ENCODE measurements around the gene DDX21.
"Not testable (repeated sequence)": the region's sequence is repeated elsewhere in the genome, so short reads cannot be mapped to it uniquely, and the experiment has no call there.

The DDX21 gene

GRCh38 chr10:68955832-68956532, at the start of gene DDX21:
DDX21 (plus strand) TSS chr10:68956170; CDS start chr10:68956226, 56 bp downstream.
- peak; percentile 32 for DNase-seq

GRCh38 chr10:68924593-68924992, 31.4 kb upstream of the DDX21 start:
- no peak for DNase-seq

GRCh38 chr10:68925489-68925888, 30.5 kb upstream of the DDX21 start:
- DNase-seq, result no peak

- DNase-seq, result not testable (repeated sequence)
These were observed 26.8 kb upstream of the DDX21 start for GRCh38 chr10:68929157-68929556.

- DNase-seq, result not testable (repeated sequence)
These were observed 26.1 kb upstream of the DDX21 start for GRCh38 chr10:68929888-68930287.

GRCh38 chr10:68932860-68933259, 23.1 kb upstream of the DDX21 start:
- DNase-seq, result not testable (repeated sequence)

GRCh38 chr10:68934994-68935393, 21.0 kb upstream of the DDX21 start:
- no peak for DNase-seq

GRCh38 chr10:68938117-68938516, 17.9 kb upstream of the DDX21 start:
- DNase-seq, result no peak

- DNase-seq, result no peak
These were observed 17.1 kb upstream of the DDX21 start for GRCh38 chr10:68938884-68939283.

- DNase-seq, result not testable (repeated sequence)
These were observed 15.1 kb upstream of the DDX21 start for GRCh38 chr10:68940917-68941316.

GRCh38 chr10:68950598-68950997, 5.4 kb upstream of the DDX21 start:
- no peak for DNase-seq

- DNase-seq, result no peak
These were observed 1.1 kb upstream of the DDX21 start for GRCh38 chr10:68954904-68955303.

GRCh38 chr10:68955355-68955831, 577 bp upstream of the DDX21 start:
- no peak for DNase-seq

- DNase-seq, result no peak
These were observed 1.3 kb downstream of the DDX21 start for GRCh38 chr10:68957284-68957615.

- DNase-seq, result no peak
These were observed 1.7 kb downstream of the DDX21 start for GRCh38 chr10:68957654-68958053.

- no peak for DNase-seq
These were observed 3.9 kb downstream of the DDX21 start for GRCh38 chr10:68959695-68960527.

GRCh38 chr10:68963151-68963550, 7.2 kb downstream of the DDX21 start:
- DNase-seq, result no peak

- no peak for DNase-seq
These were observed 18.0 kb downstream of the DDX21 start for GRCh38 chr10:68973975-68974374.

- not testable (repeated sequence) for DNase-seq
These were observed 20.0 kb downstream of the DDX21 start for GRCh38 chr10:68975936-68976473.

GRCh38 chr10:68979738-68980137, 23.8 kb downstream of the DDX21 start:
- DNase-seq, result not testable (repeated sequence)

GRCh38 chr10:68981074-68981473, 25.1 kb downstream of the DDX21 start:
- no peak for DNase-seq

- DNase-seq, result no peak
These were observed 26.4 kb downstream of the DDX21 start for GRCh38 chr10:68982389-68982788.

- no peak for DNase-seq
These were observed 31.6 kb downstream of the DDX21 start for GRCh38 chr10:68987611-68988010.

All from NCI-H187 treated with DMSO at 0.1 percent for 48 hours (cell line).